Kidney tubule cell (primary cell): ENCODE results near the gene EML1.
A peak's percentile ranks its signal among the peaks of the same experiment; 100 is the strongest.

Source experiments
- DNase-seq: peaks from one replicate; pipeline ENCODE4 v3.0.0-alpha.2; 2018; ENCODE audit warnings: low spot score

Gene EML1

DNA sequence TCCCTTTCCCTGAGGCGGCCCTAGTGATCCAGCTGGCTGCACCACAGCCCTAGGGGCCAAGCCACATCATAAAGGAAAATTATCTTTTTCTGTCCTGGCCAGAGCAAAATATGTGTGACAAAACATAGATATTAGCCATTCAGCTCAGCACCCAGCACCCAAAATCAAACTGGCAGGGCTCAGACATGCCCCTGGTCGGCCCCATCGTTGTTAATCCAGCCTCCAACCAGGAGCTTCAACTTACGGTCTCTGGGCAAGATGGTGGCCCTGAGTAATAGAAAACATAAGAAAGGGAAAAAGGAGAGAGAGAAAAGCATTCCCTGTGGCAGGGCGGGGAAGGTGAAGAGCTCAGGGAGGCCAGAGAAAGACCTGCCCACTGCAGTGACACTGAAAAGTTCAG, 111.9 kb downstream of the EML1 start:
- no peak for DNase-seq

DNA sequence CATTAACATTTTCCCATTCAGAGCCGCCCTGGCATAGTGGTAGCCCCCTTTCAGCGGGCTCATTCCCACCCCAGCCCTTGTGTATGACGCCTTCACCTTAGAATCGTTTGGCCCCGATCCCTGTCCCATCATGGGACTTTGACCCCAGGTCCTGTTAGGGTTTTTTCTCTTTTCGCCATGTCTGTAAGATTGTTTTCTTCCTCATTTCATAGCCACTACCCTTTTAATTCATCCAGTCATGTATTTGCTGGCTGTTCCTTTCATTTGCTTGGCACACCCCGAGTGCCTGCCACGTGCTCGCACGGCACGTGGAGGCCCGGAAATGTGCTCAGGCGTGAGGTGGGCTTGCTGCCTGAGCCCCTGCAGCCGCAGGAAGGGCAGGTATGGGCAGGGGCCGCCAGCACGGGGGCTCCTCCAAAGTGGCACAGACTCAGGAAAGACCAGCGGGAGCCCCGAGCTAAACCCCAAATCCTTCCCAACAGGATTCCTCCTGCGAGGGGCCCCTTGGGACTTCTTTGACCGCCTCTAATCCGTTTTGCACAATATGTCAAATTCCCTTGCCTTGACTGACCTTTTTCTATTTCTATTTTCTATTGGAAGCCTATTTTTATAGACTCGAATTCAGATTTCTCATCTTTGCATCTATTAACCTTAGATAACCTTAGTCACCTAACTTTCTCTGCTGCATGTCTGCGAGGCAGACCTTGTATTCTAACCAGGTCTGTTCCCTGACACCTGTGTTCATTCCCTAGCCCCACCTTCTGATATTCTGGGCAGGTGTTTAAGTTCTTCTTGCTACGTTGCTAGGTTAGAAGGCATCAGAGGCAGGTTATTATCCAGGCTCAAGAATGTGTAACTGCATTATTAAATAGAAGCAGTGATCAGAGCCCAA, 114.8 kb downstream of the EML1 start:
- no peak for DNase-seq

DNA sequence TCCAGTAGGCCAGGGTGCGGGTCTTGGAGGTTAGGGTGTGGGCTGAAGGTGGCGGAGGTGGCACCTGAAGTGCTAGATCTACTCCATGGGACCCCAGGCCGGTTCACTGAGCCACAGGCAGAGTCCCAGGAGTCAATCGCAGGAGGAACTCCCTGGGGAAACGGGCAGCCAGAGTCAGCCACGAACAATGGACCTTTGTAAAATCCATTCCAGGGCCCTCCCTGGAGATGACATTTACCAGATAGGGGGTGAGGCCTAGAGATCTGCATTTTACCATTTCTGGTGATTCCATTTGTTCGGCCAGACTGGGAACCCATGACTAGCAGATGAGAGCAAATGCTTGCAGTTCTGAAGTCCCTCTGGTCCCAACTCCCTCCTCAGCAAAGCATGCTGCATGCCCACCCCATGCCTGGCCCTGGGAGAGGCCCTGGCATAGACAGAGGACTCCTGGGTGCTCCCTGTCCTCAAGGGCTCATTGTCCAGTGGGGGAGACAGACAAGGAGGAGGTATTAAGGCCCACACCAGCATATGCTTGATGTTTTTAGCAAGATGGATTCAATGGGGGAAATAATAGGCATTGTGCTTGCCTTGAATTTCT, 115.5 kb downstream of the EML1 start:
- no peak for DNase-seq

DNA sequence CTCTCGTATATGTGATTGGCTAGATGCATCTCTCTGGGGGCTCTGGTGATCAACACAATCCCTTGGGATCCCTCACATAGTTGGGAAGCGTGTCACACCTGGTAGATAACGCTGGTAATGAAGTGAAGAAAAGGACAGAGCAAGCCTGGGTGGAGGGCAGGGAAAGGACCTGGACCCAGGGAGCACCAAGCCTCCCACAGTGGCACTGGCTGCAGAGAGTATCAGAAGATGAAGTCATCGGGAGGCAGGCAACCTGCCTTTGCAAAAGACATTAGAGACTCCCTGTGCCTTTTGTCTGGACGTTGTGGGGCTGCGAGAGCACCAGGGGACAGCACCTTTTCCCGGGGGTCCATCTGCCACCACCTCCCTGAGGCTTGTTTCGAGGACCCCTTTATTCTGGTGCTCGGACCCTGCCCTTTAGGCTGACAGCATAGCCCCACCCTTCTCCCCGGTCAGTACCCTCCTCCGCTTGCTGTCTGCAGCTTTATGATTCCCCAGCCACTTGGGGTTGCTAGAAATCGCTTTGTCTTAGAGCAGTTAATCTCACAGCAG, 116.4 kb downstream of the EML1 start:
- no peak for DNase-seq

DNA sequence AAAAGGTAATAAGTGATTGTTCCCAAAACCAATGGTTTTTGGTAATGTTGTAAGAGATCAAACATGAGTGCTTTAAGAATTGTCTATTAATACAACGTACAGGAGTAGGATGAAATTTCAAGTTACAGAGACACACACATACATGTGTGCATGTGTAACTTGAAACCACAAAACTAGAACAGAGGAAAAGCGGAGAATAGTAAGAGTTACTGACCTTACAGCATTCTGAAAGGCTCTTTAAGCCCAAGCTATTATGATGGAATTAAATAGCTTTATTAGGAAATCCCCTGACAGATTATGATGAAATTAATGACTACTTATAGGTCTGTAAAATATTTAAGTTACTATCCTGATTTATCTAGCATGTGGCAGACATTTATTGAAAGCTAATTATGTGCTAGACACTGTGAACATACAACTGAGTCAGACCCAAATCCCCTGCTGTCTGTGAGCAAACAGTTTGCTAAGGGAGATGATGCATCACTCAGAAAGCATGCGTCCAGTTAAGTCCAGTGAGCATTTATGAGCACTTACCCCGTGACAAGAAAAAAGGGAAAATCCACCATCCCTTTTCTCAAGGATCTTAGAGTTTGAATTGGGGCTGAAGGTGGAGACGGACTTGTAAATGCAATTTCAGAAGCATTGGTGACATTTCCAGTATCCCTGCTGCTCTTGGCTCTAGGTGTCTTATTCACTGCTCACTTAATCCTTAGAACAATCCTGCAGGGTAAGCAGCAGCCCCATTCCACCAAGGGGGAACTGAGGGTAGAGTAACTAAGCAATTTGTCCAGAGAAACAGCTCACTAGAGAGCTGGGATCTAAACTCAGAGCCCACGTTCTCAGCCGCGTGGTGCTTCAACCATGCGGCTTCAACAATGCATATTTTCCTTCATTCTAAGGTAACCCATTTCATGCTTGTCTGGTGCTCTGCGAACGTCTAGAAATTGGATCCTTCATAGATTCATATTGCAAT, 117.4 kb downstream of the EML1 start:
- peak; percentile 82 for DNase-seq

DNA sequence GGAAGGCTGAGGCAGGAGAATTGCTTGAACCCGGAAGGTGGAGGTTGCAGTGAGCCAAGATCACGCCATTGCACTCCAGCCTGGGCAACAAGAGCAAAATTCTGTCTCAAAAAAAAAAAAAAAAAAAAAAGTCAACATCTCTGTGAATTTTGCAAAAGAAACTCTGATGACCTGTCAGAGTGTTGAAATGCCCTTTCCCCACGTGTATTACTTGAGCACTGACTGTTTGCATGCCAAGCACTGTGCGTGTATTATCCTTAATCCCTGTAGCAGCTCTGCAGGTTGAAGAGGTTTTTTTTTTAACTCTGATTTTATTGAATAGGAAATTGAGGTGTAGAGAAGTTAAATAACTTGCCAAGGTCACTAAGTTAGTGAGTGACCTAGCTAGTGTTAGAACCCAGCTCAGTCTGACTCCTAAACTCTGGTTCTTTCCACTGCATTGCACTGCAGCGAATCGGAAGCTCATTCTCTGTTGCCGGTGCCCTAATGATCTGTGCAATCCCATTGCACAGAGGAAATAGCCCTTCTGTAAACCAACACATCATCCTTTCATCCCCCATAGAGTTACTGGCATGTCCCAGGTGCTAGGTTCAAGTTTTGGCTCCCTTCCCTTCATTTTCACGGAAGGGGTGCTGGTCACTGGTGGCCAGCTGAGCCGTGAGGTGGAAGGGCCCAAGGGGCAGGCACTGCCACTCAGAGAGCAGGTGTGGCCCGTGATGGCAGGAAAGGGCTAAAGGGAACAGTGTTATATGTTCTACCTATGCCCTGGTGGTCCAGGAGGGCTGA, 122.3 kb downstream of the EML1 start:
- DNase-seq = no peak

DNA sequence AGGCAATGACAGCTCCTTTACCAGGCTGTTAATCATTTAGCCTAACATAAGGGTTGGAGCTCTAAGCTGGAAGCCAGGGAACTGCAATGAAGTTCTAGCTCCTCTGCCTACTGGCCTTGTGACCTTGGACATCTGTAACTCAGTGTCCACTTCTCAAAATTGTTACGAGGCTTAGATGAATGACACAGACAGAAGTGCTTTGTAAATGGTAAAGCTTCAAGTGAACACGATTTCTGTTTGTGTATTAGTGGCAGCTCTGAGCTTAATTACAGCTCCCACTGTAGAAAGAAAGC, 122.8 kb downstream of the EML1 start:
- DNase-seq = no peak

DNA sequence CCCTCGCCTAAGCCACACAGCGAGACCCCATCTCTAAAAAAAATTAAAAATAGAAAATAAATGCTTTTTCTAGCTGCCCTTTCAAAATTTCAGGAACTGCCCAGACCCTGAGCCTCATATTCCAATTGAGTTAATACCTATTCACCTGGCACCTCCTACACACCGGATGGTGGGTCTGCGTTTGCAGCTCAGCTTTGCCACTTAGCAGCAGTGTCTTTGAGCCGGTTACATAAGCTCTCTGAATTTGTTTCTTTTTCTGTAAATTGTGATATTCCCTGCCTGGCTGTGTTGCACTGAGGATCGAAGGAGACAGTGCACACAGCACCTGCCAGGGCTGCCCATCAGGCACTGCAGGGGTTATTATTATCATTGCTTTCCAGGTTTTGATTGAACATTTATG, 125.6 kb downstream of the EML1 start:
- no peak for DNase-seq

DNA sequence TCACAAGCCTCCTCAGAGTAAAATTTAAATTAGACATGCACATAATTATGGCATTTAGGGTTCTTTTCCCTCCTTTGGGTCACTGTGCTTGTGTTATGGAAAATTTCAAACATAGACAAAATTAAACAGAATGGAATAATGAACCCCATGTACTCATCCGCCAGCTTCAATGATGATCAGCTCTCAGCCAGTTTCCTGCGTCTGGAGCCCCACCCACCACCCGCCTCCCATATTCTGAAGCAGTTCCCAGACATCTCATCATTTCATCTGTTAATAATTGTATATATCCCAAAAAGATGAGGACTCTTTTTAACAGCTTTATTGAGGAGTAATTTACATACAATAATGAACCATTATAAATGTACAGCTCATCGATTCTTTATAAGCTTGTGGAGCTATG, 128.2 kb downstream of the EML1 start:
- DNase-seq = no peak

DNA sequence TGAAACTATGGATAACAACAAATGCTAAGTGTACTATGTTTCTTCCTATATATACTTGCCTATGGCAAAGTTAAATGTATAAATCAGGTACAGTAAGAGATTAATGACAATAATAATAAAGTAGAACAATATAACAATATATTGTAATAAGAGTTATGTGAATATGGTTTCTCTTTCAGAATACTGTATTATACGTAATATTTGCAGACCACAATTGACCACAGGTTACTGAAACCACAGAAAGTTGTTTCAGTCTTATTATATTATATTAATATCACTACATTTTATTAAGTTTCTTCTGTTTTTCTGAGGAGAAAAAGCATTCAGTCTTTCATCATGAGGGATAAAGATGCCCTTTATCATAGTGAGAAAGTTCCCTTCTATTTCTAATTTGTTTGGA, 131.2 kb downstream of the EML1 start:
- no peak for DNase-seq

DNA sequence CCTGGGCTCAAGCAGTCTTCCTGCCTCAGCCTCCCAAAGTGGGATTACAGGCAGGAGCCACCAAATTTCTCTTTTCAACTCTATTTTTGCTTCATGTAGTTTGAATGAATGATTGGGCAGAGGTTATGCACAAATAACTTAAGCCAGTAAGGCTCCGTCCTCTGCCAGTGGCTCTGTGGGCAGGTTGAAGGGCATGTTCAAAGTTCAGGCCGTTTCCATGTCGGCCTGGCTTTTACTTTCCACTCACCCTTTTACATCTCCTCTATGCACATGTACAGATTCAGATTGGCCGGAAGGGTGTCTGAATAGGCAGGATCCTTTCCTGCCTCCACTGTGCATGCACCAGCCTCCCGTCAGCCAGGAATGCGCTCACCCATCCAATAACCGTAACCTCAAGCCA, 132.3 kb downstream of the EML1 start:
- no peak for DNase-seq

DNA sequence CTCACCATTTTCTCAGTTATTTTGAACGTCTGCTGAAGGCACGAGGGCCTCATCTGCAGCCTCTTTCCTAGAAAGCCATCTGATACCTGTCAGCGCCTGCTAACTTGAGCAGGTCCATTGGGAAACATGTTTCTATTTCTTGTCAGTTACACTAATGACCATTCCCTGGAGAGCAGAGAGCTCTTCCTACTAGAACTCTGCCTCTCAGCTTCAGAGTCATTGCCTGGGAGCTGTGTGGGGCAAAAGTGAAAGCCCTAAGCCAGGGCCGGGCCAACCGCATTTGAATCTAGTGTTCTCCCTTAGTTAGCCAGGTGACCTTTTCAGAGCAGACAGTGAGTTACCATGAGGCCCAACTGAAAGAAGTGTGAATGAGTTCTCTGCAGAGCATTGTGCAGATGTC, 135.8 kb downstream of the EML1 start:
- no peak for DNase-seq

DNA sequence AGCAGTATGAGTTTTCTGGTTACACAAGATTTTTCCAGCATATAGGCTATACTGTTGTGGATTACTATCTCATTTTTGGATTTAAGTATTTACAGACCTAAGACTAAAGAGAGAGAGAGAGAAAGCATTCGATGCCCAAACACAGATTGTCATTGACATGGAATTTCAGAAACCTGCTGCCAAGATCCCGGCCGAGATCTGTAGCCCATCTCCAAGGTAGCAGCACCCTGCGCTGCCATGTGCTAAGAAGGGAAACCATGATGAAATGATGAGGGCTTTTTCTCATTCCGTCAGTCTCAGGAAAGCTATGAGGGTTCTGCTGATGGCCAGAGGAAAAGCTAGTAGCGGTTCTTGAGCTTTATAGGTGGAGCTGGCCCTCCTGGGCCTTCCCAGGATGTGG, 136.4 kb downstream of the EML1 start:
- DNase-seq = no peak

DNA sequence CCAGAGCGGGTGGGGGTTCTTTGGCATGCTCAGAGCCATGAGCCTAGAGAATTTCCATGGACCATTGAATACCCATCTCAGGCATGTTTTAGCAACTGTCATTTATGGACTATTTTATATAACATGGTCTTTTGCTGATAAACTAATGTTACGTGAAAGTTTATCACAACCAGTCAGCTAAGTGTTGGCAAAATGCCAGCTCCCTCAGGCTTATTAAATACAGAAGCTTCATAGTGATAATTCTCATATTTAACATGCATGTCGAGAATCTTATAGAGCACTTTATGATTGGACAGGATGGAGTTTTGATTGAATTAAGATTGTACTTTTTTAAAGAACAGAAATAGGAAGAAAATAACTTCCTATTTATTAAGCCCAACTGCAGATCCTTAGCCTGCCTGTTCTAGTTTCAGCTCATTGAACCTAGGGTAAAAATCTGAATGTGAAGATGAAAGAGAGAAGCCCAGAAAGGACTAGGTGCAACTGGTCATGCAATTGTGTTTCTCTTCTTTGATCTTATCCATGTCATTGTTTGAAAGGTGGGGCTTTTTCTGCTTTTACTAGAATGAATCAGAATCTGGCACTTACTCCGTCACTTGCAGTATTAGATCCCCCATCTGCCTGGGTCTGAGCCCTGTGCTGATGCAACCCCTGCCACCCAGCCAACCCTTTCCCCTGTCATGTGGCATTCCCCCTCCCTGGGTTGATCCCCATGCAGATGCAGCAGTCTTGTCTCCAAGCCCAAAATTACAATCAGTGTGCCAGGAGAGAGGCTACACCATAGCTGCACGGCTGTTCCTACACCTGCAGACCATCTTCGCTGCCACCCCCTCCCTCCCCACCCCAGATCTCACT, 137.4 kb downstream of the EML1 start:
- no peak for DNase-seq

DNA sequence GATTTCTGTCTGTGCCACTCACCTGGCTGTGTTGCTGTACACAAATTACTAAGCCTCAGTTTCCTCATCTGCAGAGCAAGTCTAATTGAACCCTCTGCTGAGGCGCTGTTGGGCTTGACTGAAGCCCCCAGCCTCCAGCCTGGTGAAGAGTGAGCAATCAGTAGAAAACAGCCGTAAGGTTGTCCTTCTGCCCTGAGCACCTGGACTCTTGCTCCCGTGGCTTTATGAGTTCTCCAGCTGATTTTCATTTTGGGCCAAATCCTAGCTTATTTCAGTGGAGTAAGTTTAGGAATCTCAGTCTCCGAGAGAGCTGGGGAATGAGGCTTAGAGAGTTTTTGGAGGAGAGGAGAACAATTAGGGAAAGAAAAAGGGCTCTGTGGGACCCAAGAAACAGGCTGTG, 138.1 kb downstream of the EML1 start:
- DNase-seq = no peak

DNA sequence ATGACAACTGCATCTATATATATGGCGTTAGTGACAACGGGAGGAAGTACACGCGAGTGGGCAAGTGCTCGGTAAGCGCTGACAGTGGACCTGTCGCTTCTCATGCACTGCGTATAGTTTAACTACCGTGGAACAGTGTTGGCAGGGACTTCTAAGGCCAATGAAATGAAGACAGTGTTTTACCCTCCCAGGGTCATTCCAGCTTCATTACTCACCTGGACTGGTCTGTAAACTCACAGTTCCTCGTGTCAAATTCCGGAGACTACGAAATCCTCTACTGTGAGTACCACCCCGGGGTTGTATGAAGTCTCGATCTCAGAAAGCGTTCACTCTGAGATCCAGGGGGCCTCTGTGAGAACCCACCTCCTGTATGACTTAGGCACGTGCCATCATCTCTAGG, 142.8 kb downstream of the EML1 start:
- peak; percentile 29 for DNase-seq

DNA sequence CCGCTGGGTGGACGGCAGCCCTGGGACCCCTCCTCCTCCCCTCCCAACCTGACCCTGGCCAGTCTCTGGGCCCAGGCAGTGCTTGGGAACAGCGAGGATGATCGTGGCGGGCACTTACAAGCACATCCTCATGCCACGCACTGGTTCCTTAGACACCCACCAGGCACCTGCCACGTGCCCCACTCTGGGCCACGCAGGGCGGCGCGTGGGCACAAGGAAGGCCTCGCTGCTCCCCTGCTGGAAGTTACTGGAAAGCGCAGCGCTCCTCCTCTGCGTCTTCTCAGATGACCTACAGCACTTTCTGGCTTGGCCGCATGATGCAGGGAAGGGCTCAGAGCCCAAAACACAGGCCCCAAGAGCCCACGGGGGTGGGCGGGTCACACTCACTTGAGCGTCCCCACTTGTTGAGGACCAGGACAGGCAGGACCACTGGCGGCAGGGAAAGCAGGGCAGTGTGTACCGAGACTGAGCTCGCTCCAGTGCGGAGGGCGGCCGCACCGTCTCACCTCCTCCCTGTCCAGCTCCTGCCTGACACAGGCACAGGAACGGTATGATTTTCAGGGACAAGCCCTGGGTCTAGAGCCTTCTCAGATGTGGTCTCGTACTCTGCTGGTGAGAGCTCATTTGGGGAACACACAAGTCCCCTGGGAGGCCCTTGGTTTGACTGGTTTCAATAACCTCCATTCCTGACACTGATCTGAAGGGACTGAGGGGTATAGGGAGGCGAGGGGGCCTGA, 143.7 kb downstream of the EML1 start:
- no peak for DNase-seq

DNA sequence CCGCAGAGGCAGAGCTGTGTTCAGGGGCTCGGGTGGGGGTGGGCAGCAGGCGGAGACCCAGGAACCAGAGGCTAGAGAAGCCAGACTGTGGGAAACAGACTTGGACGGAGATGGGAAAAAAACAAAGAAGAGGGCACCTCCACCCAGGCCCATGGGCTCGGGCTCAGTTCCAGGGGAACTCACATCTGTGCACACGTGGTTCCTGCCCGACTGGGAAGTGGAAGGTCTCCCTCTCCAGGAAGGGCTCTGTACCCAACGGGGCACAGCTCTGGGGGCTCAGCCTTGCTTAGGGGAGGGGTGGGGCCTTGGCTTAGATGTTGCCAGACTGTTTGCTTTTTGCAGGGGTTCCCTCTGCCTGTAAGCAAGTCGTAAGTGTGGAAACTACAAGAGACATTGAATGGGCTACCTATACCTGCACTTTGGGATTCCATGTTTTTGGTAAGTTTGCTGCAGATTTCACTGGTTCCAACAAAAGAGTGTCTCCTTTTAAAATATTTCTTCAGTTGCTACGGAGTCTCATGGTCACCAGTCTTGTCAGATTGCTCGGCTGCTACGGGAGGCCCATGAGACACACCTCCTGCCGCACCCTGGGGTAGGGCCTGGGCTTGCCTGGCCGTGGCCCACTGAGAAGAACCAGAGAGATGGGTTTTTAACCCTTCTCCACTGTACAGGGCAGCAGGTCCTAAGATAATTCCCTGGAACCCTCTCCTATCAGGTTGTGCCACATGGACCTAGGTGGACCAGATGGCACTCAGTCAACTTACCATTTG, 144.4 kb downstream of the EML1 start:
- no peak for DNase-seq

DNA sequence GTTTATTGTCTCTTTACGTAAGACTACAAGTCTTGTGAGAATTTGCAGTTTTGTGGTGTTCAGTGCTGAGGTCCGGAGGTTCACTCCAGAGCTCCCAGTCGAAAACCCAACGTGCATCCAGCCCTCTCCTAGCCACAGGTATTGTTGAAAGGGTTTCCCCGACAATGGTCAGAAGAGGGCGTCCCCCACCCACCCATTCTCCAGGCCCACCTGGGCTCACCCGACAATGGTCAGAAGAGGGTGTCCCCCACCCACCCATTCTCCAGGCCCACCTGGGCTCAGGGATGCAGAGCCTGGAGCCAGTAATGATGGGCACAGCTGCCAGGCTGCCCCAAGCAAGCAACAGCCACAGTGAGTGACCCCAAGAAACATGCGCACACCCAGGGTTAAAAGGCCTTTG, 145.2 kb downstream of the EML1 start:
- no peak for DNase-seq
